ENCODE results near the gene SMPD1. TPM values are rescaled to one million over a fixed set of nuclear protein-coding genes. Genes with fewer than 3 reads are reported as not detected.

SMPD1 gene
- total and polyA plus RNA-seq, 2 of the 8 experiments (the other 6 are each of a cell fraction or from before 2014, with no cell fraction given), result 1.9 to 2.4 TPM

GRCh38 chr11:6353367-6353987, 36.8 kb upstream of the SMPD1 start (continued):
- TF ChIP-seq CHD7 (IDR thresholded peaks at IDR 0.05; ENCODE audit: insufficient replicate concordance, low read length) (peak; percentile 66), ATF2 (IDR thresholded peaks at IDR 0.05; ENCODE audit: low read length) (peak; percentile 66; the same call in 1 of the 2 replicates), CEBPB (IDR thresholded peaks at IDR 0.05; ENCODE audit: low read depth, low read length) (no peak), TAF7 (optimal IDR thresholded peaks at IDR 0.05; ENCODE audit: borderline replicate concordance, low read depth, low read length) (no peak), CHD2 (IDR thresholded peaks at IDR 0.05; ENCODE audit: low read length) (no peak), SP4 (IDR thresholded peaks at IDR 0.05; ENCODE audit: low read length) (no peak), TBP (IDR thresholded peaks at IDR 0.05; ENCODE audit: low read depth, low read length) (peak; percentile 40; the same call in 1 of the 2 replicates), KDM4A (IDR thresholded peaks at IDR 0.05; ENCODE audit: low read depth, low read length, severe bottlenecking) (no peak), ASH2L (IDR thresholded peaks at IDR 0.05; ENCODE audit: low read length) (no peak)
